ENCODE results near the gene SPIC. TPM values are rescaled to one million over a fixed set of nuclear protein-coding genes. Genes with fewer than 3 reads are reported as not detected.

Gene SPIC
- total RNA-seq, 1 experiment from 2014 or later, result not detected

GRCh38 chr12:101480849-101481248 is 5.7 kb downstream of the SPIC start:
- Histone ChIP-seq H2BK120ac (ENCODE audit: low read depth, low read length, poor library complexity, severe bottlenecking) (no peak overlapping the region), H3K4ac (ENCODE audit: low read depth, low read length) (no peak overlapping the region), H2AK5ac (ENCODE audit: insufficient read length, low read length) (no peak overlapping the region), H3K4me1 (ENCODE audit: insufficient read depth, low read length) (no peaks in the 10 kb centered on the region), H3K56ac (ENCODE audit: insufficient read length, low read depth, low read length) (no peak overlapping the region), H4K8ac (replicated peaks; ENCODE audit: insufficient read length, low read depth, low read length) (no peak overlapping the region), H2BK5ac (ENCODE audit: insufficient read length, low read length) (no peak overlapping the region), H2AFZ (ENCODE audit: low read length) (no peak overlapping the region), H4K5ac (ENCODE audit: insufficient read length, low read depth, low read length) (no peak overlapping the region), H3K4me2 (ENCODE audit: insufficient read depth, insufficient read length, low read length) (no peak overlapping the region), H4K20me1 (ENCODE audit: control insufficient read depth, insufficient read depth, insufficient read length) (no peaks in the 10 kb centered on the region), H3K79me2 (ENCODE audit: insufficient read depth, low read length) (no peaks in the 10 kb centered on the region), H3K79me1 (ENCODE audit: insufficient read depth, low read depth, low read length, poor library complexity, severe bottlenecking) (no peaks in the 10 kb centered on the region), H3K18ac (ENCODE audit: insufficient read length, low read depth, low read length) (no peak overlapping the region), H2BK12ac (ENCODE audit: insufficient read length, low read depth, low read length) (no peak overlapping the region), H3K9me3 (ENCODE audit: control insufficient read depth, low read depth, low read length) (no peaks in the 10 kb centered on the region), H2BK15ac (ENCODE audit: low read depth, low read length) (no peak overlapping the region), H2BK20ac (ENCODE audit: low read depth, low read length, poor library complexity, severe bottlenecking) (no peak overlapping the region), H4K91ac (ENCODE audit: insufficient read length, low read depth, low read length) (no peak overlapping the region), H3T11ph (ENCODE audit: low read length) (no peak overlapping the region), H3K27ac (ENCODE audit: insufficient read length, low read depth, low read length) (no peak overlapping the region), H3K23me2 (ENCODE audit: insufficient read length, low read depth, low read length, poor library complexity, severe bottlenecking) (no peaks in the 10 kb centered on the region), H3K23ac (ENCODE audit: insufficient read length, low read depth, low read length) (no peak overlapping the region), H3K14ac (ENCODE audit: insufficient read depth, low read length) (no peak overlapping the region), H3K9ac (ENCODE audit: extremely low read depth, insufficient read length, low read length) (no peak overlapping the region), H3K27me3 (ENCODE audit: insufficient read depth, low read length) (no peaks in the 10 kb centered on the region)
- Mint-ChIP-seq H3K4me1 (no peaks in the 10 kb centered on the region), H3K9me3 (no peaks in the 10 kb centered on the region), H3K36me3 (ENCODE audit: insufficient read depth in 1 of 3, low read depth in 3 of 3) (no peaks in the 10 kb centered on the region), H3K27ac (no peak overlapping the region), H3K4me3 (no peak overlapping the region), H3K27me3 (ENCODE audit: low read depth) (no peaks in the 10 kb centered on the region)
- no peak for DNase-seq
- no CpG with 5 or more reads among the region's 1 CpG for WGBS (ENCODE audit: extremely low coverage, insufficient read length, low lambda C conversion rate)
- TF ChIP-seq, protein P1, sequence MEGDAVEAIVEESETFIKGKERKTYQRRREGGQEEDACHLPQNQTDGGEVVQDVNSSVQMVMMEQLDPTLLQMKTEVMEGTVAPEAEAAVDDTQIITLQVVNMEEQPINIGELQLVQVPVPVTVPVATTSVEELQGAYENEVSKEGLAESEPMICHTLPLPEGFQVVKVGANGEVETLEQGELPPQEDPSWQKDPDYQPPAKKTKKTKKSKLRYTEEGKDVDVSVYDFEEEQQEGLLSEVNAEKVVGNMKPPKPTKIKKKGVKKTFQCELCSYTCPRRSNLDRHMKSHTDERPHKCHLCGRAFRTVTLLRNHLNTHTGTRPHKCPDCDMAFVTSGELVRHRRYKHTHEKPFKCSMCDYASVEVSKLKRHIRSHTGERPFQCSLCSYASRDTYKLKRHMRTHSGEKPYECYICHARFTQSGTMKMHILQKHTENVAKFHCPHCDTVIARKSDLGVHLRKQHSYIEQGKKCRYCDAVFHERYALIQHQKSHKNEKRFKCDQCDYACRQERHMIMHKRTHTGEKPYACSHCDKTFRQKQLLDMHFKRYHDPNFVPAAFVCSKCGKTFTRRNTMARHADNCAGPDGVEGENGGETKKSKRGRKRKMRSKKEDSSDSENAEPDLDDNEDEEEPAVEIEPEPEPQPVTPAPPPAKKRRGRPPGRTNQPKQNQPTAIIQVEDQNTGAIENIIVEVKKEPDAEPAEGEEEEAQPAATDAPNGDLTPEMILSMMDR (conservative IDR thresholded peaks at IDR 0.05), result no peak
